H1 (cell line): ENCODE data around the gene STK32C. TPM values are rescaled to one million over a fixed set of nuclear protein-coding genes. Genes with fewer than 3 reads are reported as not detected.

Source experiments
- CTCF ChIA-PET: fragments of 300-600 bp; sonication (Branson Sonifier 250); formaldehyde crosslinking; loops from one replicate; lab custom pipeline; 2021; ENCODE audit not compliant: partially characterized antibody; lab: Charles Lee
- POLR2A ChIA-PET: fragments of 300-600 bp; sonication (Branson Sonifier 250); formaldehyde crosslinking; loops from one replicate; lab custom pipeline; 2021; ENCODE audit warnings: inconsistent platforms; ENCODE audit not compliant: partially characterized antibody; lab: Charles Lee
- DNase-seq, 2 experiments: peaks; one replicate each; pipeline versions ENCODE4 v3.0.0 to v3.0.0-alpha.2; 2010 to 2022; ENCODE audit warnings: low spot score in 2 of 2, low read depth in 1 of 2, mixed read lengths in 1 of 2
- FAIRE-seq: peaks from 2 replicates; lab custom pipeline; 2011; peaks lifted over from hg19 to GRCh38; lab: Jason Lieb, UNC
- H2AFZ ChIP-seq: 2 replicates; pipeline ENCODE4 v1.8.1; 2012; ENCODE audit warnings: low read length, inconsistent platforms
- H2AK5ac ChIP-seq: 2 replicates; pipeline ENCODE4 v1.6.1; 2013; ENCODE audit warnings: low read depth, low read length
- H2BK120ac ChIP-seq: replicated peaks from 2 replicates; pipeline ENCODE3; 2013; ENCODE audit warnings: low read depth, low read length, inconsistent platforms
- H2BK12ac ChIP-seq: 2 replicates; pipeline ENCODE4 v1.6.1; 2013; ENCODE audit warnings: low read depth, low read length
- H2BK15ac ChIP-seq: 2 replicates; pipeline ENCODE4 v1.6.1; 2013; ENCODE audit warnings: low read length
- H2BK20ac ChIP-seq: 2 replicates; pipeline ENCODE4 v1.6.1; 2013; ENCODE audit warnings: low read length
- H2BK5ac ChIP-seq: 2 replicates; pipeline ENCODE4 v1.6.1; 2013; ENCODE audit warnings: low read depth, low read length
- H3K14ac ChIP-seq: 2 replicates; pipeline ENCODE4 v1.6.1; 2013; ENCODE audit warnings: inconsistent platforms; ENCODE audit not compliant: insufficient read length
- H3K18ac ChIP-seq: 2 replicates; pipeline ENCODE4 v1.6.1; 2013; ENCODE audit warnings: low read length; ENCODE audit errors: extremely low read depth
- H3K23ac ChIP-seq: 2 replicates; pipeline ENCODE4 v1.6.1; 2013; ENCODE audit warnings: inconsistent platforms; ENCODE audit not compliant: insufficient read length
- H3K23me2 ChIP-seq: 2 replicates; pipeline ENCODE4 v1.6.1; 2013; ENCODE audit warnings: low read depth, low read length
- H3K27ac ChIP-seq: 2 replicates; pipeline ENCODE4 v1.6.1; 2011; ENCODE audit warnings: low read depth, low read length, inconsistent platforms
- H3K27me3 ChIP-seq, 4 experiments: replicated peaks in 1 of 4; 1 replicate in 1 of 4; 2 replicates in 3 of 4; pipeline versions ENCODE4 v1.6.1 to v1.8.1; 2011 to 2013; ENCODE audit warnings: low read length in 3 of 4, mild to moderate bottlenecking in 3 of 4, inconsistent platforms in 2 of 4, mixed read lengths in 2 of 4, moderate library complexity in 1 of 4; ENCODE audit not compliant: control insufficient read depth in 3 of 4, insufficient read depth in 3 of 4; ENCODE audit errors: extremely low read depth in 1 of 4
- H3K36me3 ChIP-seq, 4 experiments: 2 replicates each; pipeline versions ENCODE4 v1.6.1 to v1.8.1; 2011 to 2013; ENCODE audit warnings: mild to moderate bottlenecking in 4 of 4, low read length in 3 of 4, moderate library complexity in 2 of 4, control low read depth in 1 of 4, inconsistent platforms in 1 of 4; ENCODE audit not compliant: insufficient read depth in 4 of 4, control insufficient read depth in 2 of 4
- H3K4ac ChIP-seq: replicated peaks from 2 replicates; pipeline ENCODE3; 2013; ENCODE audit warnings: low read length, low read depth, mixed read lengths, inconsistent platforms; ENCODE audit not compliant: insufficient read length
- H3K4me1 ChIP-seq, 4 experiments: replicated peaks in 1 of 4; 1 replicate in 1 of 4; 2 replicates in 3 of 4; pipeline versions ENCODE4 v1.6.1 to v1.8.1; 2011 to 2013; ENCODE audit warnings: low read length in 3 of 4, inconsistent platforms in 2 of 4, mixed read lengths in 1 of 4; ENCODE audit not compliant: insufficient read depth in 4 of 4, control insufficient read depth in 3 of 4
- H3K4me2 ChIP-seq, 2 experiments: 2 replicates each; pipeline versions ENCODE4 v1.6.1 to v1.8.1; 2011 to 2013; ENCODE audit warnings: low read depth in 2 of 2, low read length in 2 of 2, control low read depth in 1 of 2, inconsistent platforms in 1 of 2, mild to moderate bottlenecking in 1 of 2; ENCODE audit not compliant: insufficient read depth in 1 of 2
- H3K4me3 ChIP-seq, 4 experiments: fragments of 200-600, 300-600 bp in 1 of 4; sonication (generic), shearing (Covaris generic), sonication (Bioruptor Twin) in 1 of 4; 2 replicates each; pipeline versions ENCODE4 v1.5.1 to v1.8.1; 2011 to 2016; ENCODE audit warnings: low read length in 4 of 4, low read depth in 3 of 4, control low read depth in 2 of 4, inconsistent platforms in 2 of 4, mild to moderate bottlenecking in 2 of 4, mixed read lengths in 1 of 4, moderate library complexity in 1 of 4; ENCODE audit not compliant: insufficient read depth in 2 of 4; ENCODE audit errors: extremely low read depth in 1 of 4
- H3K56ac ChIP-seq: replicated peaks from 2 replicates; pipeline ENCODE3; 2013; ENCODE audit warnings: low read depth, mild to moderate bottlenecking, mixed read lengths, low read length, inconsistent platforms; ENCODE audit not compliant: insufficient read length
- H3K79me1 ChIP-seq: 2 replicates; pipeline ENCODE4 v1.6.1; 2013; ENCODE audit warnings: low read depth, low read length, control low read depth
- H3K79me2 ChIP-seq, 2 experiments: 2 replicates each; pipeline versions ENCODE4 v1.6.1 to v1.8.1; 2012 to 2013; ENCODE audit warnings: low read length in 2 of 2, mild to moderate bottlenecking in 2 of 2, inconsistent platforms in 1 of 2; ENCODE audit not compliant: insufficient read depth in 2 of 2, control insufficient read depth in 1 of 2
- H3K9ac ChIP-seq, 4 experiments: replicated peaks in 1 of 4; 1 replicate in 1 of 4; 2 replicates in 3 of 4; pipeline versions ENCODE4 v1.6.1 to v1.8.1; 2011 to 2013; ENCODE audit warnings: low read depth in 3 of 4, low read length in 3 of 4, control low read depth in 2 of 4, mild to moderate bottlenecking in 2 of 4, moderate library complexity in 2 of 4, inconsistent platforms in 1 of 4; ENCODE audit errors: extremely low read depth in 1 of 4
- H3K9me3 ChIP-seq, 2 experiments: 2 replicates each; pipeline versions ENCODE4 v1.6.1 to v1.8.1; 2012 to 2013; ENCODE audit warnings: mild to moderate bottlenecking in 2 of 2, moderate library complexity in 2 of 2, control low read depth in 1 of 2, inconsistent platforms in 1 of 2, low read depth in 1 of 2, low read length in 1 of 2, mixed read lengths in 1 of 2; ENCODE audit not compliant: insufficient read depth in 2 of 2
- H4K20me1 ChIP-seq, 2 experiments: replicated peaks in 1 of 2; 2 replicates each; pipeline versions ENCODE3 to v1.8.1; 2011 to 2013; ENCODE audit warnings: inconsistent platforms in 2 of 2, low read length in 2 of 2, mild to moderate bottlenecking in 1 of 2; ENCODE audit not compliant: insufficient read depth in 2 of 2, control insufficient read depth in 1 of 2
- H4K5ac ChIP-seq: 2 replicates; pipeline ENCODE4 v1.6.1; 2013; ENCODE audit warnings: low read length, low read depth, mixed read lengths, inconsistent platforms; ENCODE audit not compliant: insufficient read length
- H4K8ac ChIP-seq: 2 replicates; pipeline ENCODE4 v1.8.0; 2013; ENCODE audit warnings: mild to moderate bottlenecking, moderate library complexity, low read length, inconsistent platforms; ENCODE audit not compliant: insufficient read depth; ENCODE audit errors: extremely low read depth
- H4K91ac ChIP-seq: replicated peaks from 2 replicates; pipeline ENCODE3; 2013; ENCODE audit warnings: low read length, mixed read lengths, inconsistent platforms; ENCODE audit not compliant: insufficient read length
- CREB1 ChIP-seq: IDR thresholded peaks from 2 replicates; pipeline ENCODE4 v1.6.1; 2012; ENCODE audit warnings: inconsistent platforms
- EZH2 ChIP-seq: fragments of 200-600 bp; sonication (generic); IDR thresholded peaks from 2 replicates; pipeline ENCODE4 v1.7.1; 2012; ENCODE audit warnings: low read depth, mild to moderate bottlenecking, moderate library complexity, low read length, inconsistent platforms; ENCODE audit not compliant: severe bottlenecking
- RBBP5 ChIP-seq: IDR thresholded peaks from 2 replicates; pipeline ENCODE4 v1.7.1; 2012; ENCODE audit warnings: low read depth, mild to moderate bottlenecking, inconsistent platforms, low read length, moderate library complexity, borderline replicate concordance
- SP2 ChIP-seq: IDR thresholded peaks from 2 replicates; pipeline ENCODE4 v1.6.1; 2012; ENCODE audit warnings: mild to moderate bottlenecking, low read length, inconsistent platforms
- SUZ12 ChIP-seq: fragments of 200-600 bp; sonication (generic); IDR thresholded peaks from 2 replicates; pipeline ENCODE4 v1.6.1; 2012; ENCODE audit warnings: mild to moderate bottlenecking, inconsistent platforms, low read length, moderate library complexity, mixed read lengths
- WGBS, 2 experiments: shearing (Covaris generic) in 1 of 2; methylation state at CpG; one replicate each; pipeline versions ENCODE4 v1.1.6 to v1.1.7; 2013 to 2015; ENCODE audit warnings: low lambda C conversion rate in 2 of 2, mixed read lengths in 2 of 2, inconsistent platforms in 1 of 2, low coverage in 1 of 2, missing lambda C conversion rate in 1 of 2; ENCODE audit not compliant: insufficient replicate concordance in 2 of 2, insufficient coverage in 1 of 2, insufficient read length in 1 of 2; ENCODE audit errors: extremely low coverage in 1 of 2, missing lambda C conversion rate in 1 of 2; 5-methylcytosine and 5-hydroxymethylcytosine counted together
- polyA plus RNA-seq, 7 experiments: library from polyadenylated mRNA; depleted of rRNA in 3 of 7; stranded (reverse) in 5 of 7; unstranded in 2 of 7; fragments of >200 nt in 5 of 7; fragments of 200-250 nt in 2 of 7; gene quantifications; 1 replicate in 5 of 7; 2 replicates in 1 of 7; 4 replicates in 1 of 7; pipeline versions ENCODE4 v1.2.1 to v1.2.3, GENCODE V29; 2011 to 2013; ENCODE audit warnings: missing spikeins in 2 of 7, mixed read lengths in 2 of 7
- total RNA-seq: library from RNA; stranded (reverse); fragmentation: NEBNext Ultra II Directional; extraction: Animal tissue kit (Norgen Biotek cat#: 25700); gene quantifications from 2 replicates; pipeline ENCODE4 v1.2.1, GENCODE V29; 2021

STK32C gene
- total and polyA plus RNA-seq, 2 of the 8 experiments (the other 6 are each of a cell fraction or from before 2014, with no cell fraction given): 10.6 to 15.6 TPM

GRCh38 chr10:132187430-132188138 lies 120.2 kb downstream of the STK32C start:
- Histone ChIP-seq H4K20me1 (peaks cover 2 to 15% of the 10 kb centered on the region in 2 experiments), H3K79me1 (peaks cover 5% of the 10 kb centered on the region; the same call in 1 of the 2 replicates), H3K79me2 (no peaks in the 10 kb centered on the region), H3K4ac (peak overlapping the region; percentile 90), H3K27me3 (peaks cover 19 to 52% (median 39%) of the 10 kb centered on the region in 4 experiments), H3K14ac (no peak overlapping the region), H4K8ac (peak overlapping the region; percentile 35; the same call in 1 of the 2 replicates), H3K23ac (no peak overlapping the region), H3K36me3 (no peaks in the 10 kb centered on the region), H3K4me1 (peaks cover 0 to 18% (median 8%) of the 10 kb centered on the region in 4 experiments; a peak in 4 of 7 replicates), H2AFZ (no peak overlapping the region), H2AK5ac (no peak overlapping the region), H2BK15ac (no peak overlapping the region), H3K9ac (peak overlapping the region in 2 of 4 experiments; percentile 30 to 58; a peak in 3 of 7 replicates), H3K4me3 (peak overlapping the region; percentile 46 to 72 (median 58)), H2BK5ac (no peak overlapping the region), H3K27ac (no peak overlapping the region), H3K18ac (peak overlapping the region; percentile 4), H3K23me2 (peaks cover 15% of the 10 kb centered on the region; the same call in 1 of the 2 replicates), H2BK120ac (no peak overlapping the region), H3K4me2 (peak overlapping the region; percentile 83), H2BK20ac (no peak overlapping the region), H4K91ac (no peak overlapping the region), H4K5ac (no peak overlapping the region), H3K56ac (no peak overlapping the region), H2BK12ac (no peak overlapping the region), H3K9me3 (no peaks in the 10 kb centered on the region)
- TF ChIP-seq CREB1 (peak; percentile 79), SP2 (no peak), RBBP5 (0 out of 2 replicates have a peak, but pooled peaks have one; percentile 48), SUZ12 (peak; percentile 56; the same call in 1 of the 2 replicates), EZH2 (peak; percentile 52)
- FAIRE-seq (no peak), DNase-seq (peak in 1 of 2 experiments; percentile 70)
- WGBS, 2 experiments: 12% methylated on average over 30 of the region's 58 CpGs; no CpG with 5 or more reads in 1 of the 2 experiments
- ChIA-PET POLR2A (interaction anchor here (0.7 to 0.8 kb wide), 2 partner anchors 10 to 16 kb away, joined by 3 read pairs; no protein-coding TSS in a partner anchor), CTCF (interaction anchor here (1.0 to 1.6 kb wide), 3 partner anchors 23 to 173 kb away, joined by 3 to 5 read pairs (median 3); no protein-coding TSS in a partner anchor)
